Activated naive CD4-positive, alpha-beta T cell treated with anti-CD3 and anti-CD28 coated beads for 36 hours (primary cell): ENCODE measurements around the gene TEX10. TPM values are rescaled to one million over a fixed set of nuclear protein-coding genes. Genes with fewer than 3 reads are reported as not detected.
"Not testable (repeated sequence)": the region's sequence is repeated elsewhere in the genome, so short reads cannot be mapped to it uniquely, and the experiment has no call there.

ENCODE experiments used
- CTCF ChIA-PET: fragments of 350-600 bp; sonication (Branson Sonifier 250); formaldehyde crosslinking; loops from one replicate; lab custom pipeline; 2021; ENCODE audit warnings: antibody characterized with exemption; lab: Charles Lee
- DNase-seq: peaks from one replicate; pipeline ENCODE4 v3.0.0-alpha.2; 2020
- H3K27ac Mint-ChIP-seq: one replicate; pipeline ENCODE4 v1.8.0; 2021; ENCODE audit warnings: mild to moderate bottlenecking, mixed read lengths
- H3K27me3 Mint-ChIP-seq: one replicate; pipeline ENCODE4 v1.8.0; 2021; ENCODE audit warnings: low read depth, mixed read lengths
- H3K36me3 Mint-ChIP-seq: one replicate; pipeline ENCODE4 v1.8.0; 2021; ENCODE audit warnings: low read depth, mixed read lengths
- H3K4me1 Mint-ChIP-seq: one replicate; pipeline ENCODE4 v1.8.0; 2021; ENCODE audit warnings: low read depth, mixed read lengths
- H3K4me3 Mint-ChIP-seq: one replicate; pipeline ENCODE4 v1.8.0; 2021; ENCODE audit warnings: mild to moderate bottlenecking, moderate library complexity, mixed read lengths
- H3K9me3 Mint-ChIP-seq: one replicate; pipeline ENCODE4 v1.8.0; 2021; ENCODE audit warnings: mixed read lengths
- intact Hi-C: fragments of 100-400 bp; cut with micrococcal nuclease; formaldehyde crosslinking; loops from one replicate; pipeline ENCODE4 v1.15.1; 2023
- total RNA-seq, 2 experiments: library from RNA; stranded (reverse); gene quantifications; one replicate each; pipeline ENCODE4 v1.2.3, GENCODE V29; 2021

TEX10 gene
- 10 to 100 TPM; 17.3 to 17.9 TPM for total RNA-seq

- no peaks in the 10 kb centered on the region for H3K27me3 Mint-ChIP-seq
- H3K9me3 Mint-ChIP-seq, result peaks cover 4% of the 10 kb centered on the region
- CTCF ChIA-PET, result no interaction called here
- H3K27ac Mint-ChIP-seq, result peak within 1 kb of the TSS; percentile 74
- intact Hi-C loops, result loop anchor here (1.0 to 10.0 kb wide), 10 partner anchors 58 to 1182 kb away; partner anchors contain the start of genes ALG2, ERP44, INVS and MRPL50
- H3K4me1 Mint-ChIP-seq, result peaks cover 33% of the 10 kb centered on the region
- DNase-seq, result peak; percentile 91
- H3K4me3 Mint-ChIP-seq, result peak within 1 kb of the TSS; percentile 85
- peaks cover 9% of the 10 kb centered on the region for H3K36me3 Mint-ChIP-seq
Observed at GRCh38 chr9:100352727-100353505, at the start of gene TEX10. TSS of gene TEX10 (minus strand) at chr9:100352942. CDS start at chr9:100349363, 3,579 bp downstream.

GRCh38 chr9:100401042-100401441, 48.3 kb upstream of the TEX10 start:
- intact Hi-C loops, result no loop called here

GRCh38 chr9:100397529-100398266, 45.0 kb upstream of the TEX10 start:
- no peak overlapping the region for H3K27ac Mint-ChIP-seq
- H3K27me3 Mint-ChIP-seq, result no peaks in the 10 kb centered on the region
- no peak overlapping the region for H3K4me3 Mint-ChIP-seq
- H3K4me1 Mint-ChIP-seq, result no peaks in the 10 kb centered on the region
- no peaks in the 10 kb centered on the region for H3K9me3 Mint-ChIP-seq
- DNase-seq, result no peak
- CTCF ChIA-PET, result no interaction called here
- H3K36me3 Mint-ChIP-seq, result peaks cover 2% of the 10 kb centered on the region
- intact Hi-C loops, result no loop called here

More at GRCh38 chr9:100401042-100401441, 48.3 kb upstream of the TEX10 start:
- Mint-ChIP-seq H3K27me3 (no peaks in the 10 kb centered on the region), H3K4me1 (no peaks in the 10 kb centered on the region), H3K36me3 (no peaks in the 10 kb centered on the region), H3K27ac (no peak overlapping the region), H3K9me3 (no peaks in the 10 kb centered on the region), H3K4me3 (no peak overlapping the region)
- no peak for DNase-seq
- CTCF ChIA-PET, result no interaction called here

GRCh38 chr9:100396769-100397168, 44.0 kb upstream of the TEX10 start:
- Mint-ChIP-seq H3K27ac (no peak overlapping the region), H3K27me3 (no peaks in the 10 kb centered on the region), H3K4me1 (no peaks in the 10 kb centered on the region), H3K4me3 (no peak overlapping the region), H3K9me3 (no peaks in the 10 kb centered on the region), H3K36me3 (peaks cover 2% of the 10 kb centered on the region)
- no peak for DNase-seq
- CTCF ChIA-PET, result no interaction called here
- intact Hi-C loops, result no loop called here

GRCh38 chr9:100394816-100395215, 42.1 kb upstream of the TEX10 start:
- Mint-ChIP-seq H3K4me1 (no peaks in the 10 kb centered on the region), H3K36me3 (peaks cover 3% of the 10 kb centered on the region), H3K9me3 (no peaks in the 10 kb centered on the region), H3K27ac (no peak overlapping the region), H3K27me3 (no peaks in the 10 kb centered on the region), H3K4me3 (no peak overlapping the region)
- intact Hi-C loops, result no loop called here
- DNase-seq, result no peak
- CTCF ChIA-PET, result no interaction called here

GRCh38 chr9:100394032-100394695, 41.4 kb upstream of the TEX10 start:
- Mint-ChIP-seq H3K27ac (no peak overlapping the region), H3K4me1 (no peaks in the 10 kb centered on the region), H3K27me3 (no peaks in the 10 kb centered on the region), H3K4me3 (no peak overlapping the region), H3K36me3 (peaks cover 3% of the 10 kb centered on the region), H3K9me3 (no peaks in the 10 kb centered on the region)
- CTCF ChIA-PET, result no interaction called here
- intact Hi-C loops, result no loop called here
- DNase-seq, result no peak

- intact Hi-C loops, H3K36me3 Mint-ChIP-seq, H3K27me3 Mint-ChIP-seq, H3K4me3 Mint-ChIP-seq, H3K4me1 Mint-ChIP-seq, H3K9me3 Mint-ChIP-seq, DNase-seq, H3K27ac Mint-ChIP-seq, CTCF ChIA-PET: not testable (repeated sequence)
Observed at GRCh38 chr9:100392989-100393388, 40.2 kb upstream of the TEX10 start.

- intact Hi-C loops, result no loop called here
- H3K27me3 Mint-ChIP-seq, result no peaks in the 10 kb centered on the region
- H3K4me1 Mint-ChIP-seq, result no peaks in the 10 kb centered on the region
- no peak overlapping the region for H3K27ac Mint-ChIP-seq
- peaks cover 3% of the 10 kb centered on the region for H3K9me3 Mint-ChIP-seq
- H3K36me3 Mint-ChIP-seq, result no peaks in the 10 kb centered on the region
- no peak for DNase-seq
- CTCF ChIA-PET, result interaction anchor here (0.7 kb wide), 1 partner anchor 353 kb away, joined by 4 read pairs; no protein-coding TSS in a partner anchor
- H3K4me3 Mint-ChIP-seq, result no peak overlapping the region
Observed at GRCh38 chr9:100379862-100380261, 27.1 kb upstream of the TEX10 start.

- intact Hi-C loops, result no loop called here
- DNase-seq, result no peak
- Mint-ChIP-seq H3K9me3 (no peaks in the 10 kb centered on the region), H3K27me3 (no peaks in the 10 kb centered on the region), H3K4me1 (no peaks in the 10 kb centered on the region), H3K36me3 (no peaks in the 10 kb centered on the region), H3K27ac (no peak overlapping the region), H3K4me3 (no peak overlapping the region)
- CTCF ChIA-PET, result no interaction called here
Observed at GRCh38 chr9:100377015-100377414, 24.3 kb upstream of the TEX10 start.

GRCh38 chr9:100375658-100376057, 22.9 kb upstream of the TEX10 start:
- no peak for DNase-seq
- Mint-ChIP-seq H3K9me3 (no peaks in the 10 kb centered on the region), H3K4me3 (no peak overlapping the region), H3K36me3 (no peaks in the 10 kb centered on the region), H3K4me1 (no peaks in the 10 kb centered on the region), H3K27ac (no peak overlapping the region), H3K27me3 (no peaks in the 10 kb centered on the region)
- intact Hi-C loops, result no loop called here
- CTCF ChIA-PET, result no interaction called here

GRCh38 chr9:100372648-100373047, 19.9 kb upstream of the TEX10 start:
- Mint-ChIP-seq H3K27me3 (no peaks in the 10 kb centered on the region), H3K4me1 (no peaks in the 10 kb centered on the region), H3K27ac (no peak overlapping the region), H3K4me3 (no peak overlapping the region), H3K36me3 (peaks cover 2% of the 10 kb centered on the region), H3K9me3 (no peaks in the 10 kb centered on the region)
- CTCF ChIA-PET, result interaction anchor here (0.6 kb wide), 1 partner anchor 224 kb away, joined by 3 read pairs; no protein-coding TSS in a partner anchor
- intact Hi-C loops, result no loop called here
- no peak for DNase-seq

- H3K27ac Mint-ChIP-seq, result no peak overlapping the region
- CTCF ChIA-PET, result no interaction called here
- peaks cover 2% of the 10 kb centered on the region for H3K36me3 Mint-ChIP-seq
- no peaks in the 10 kb centered on the region for H3K4me1 Mint-ChIP-seq
- no peaks in the 10 kb centered on the region for H3K9me3 Mint-ChIP-seq
- no peak overlapping the region for H3K4me3 Mint-ChIP-seq
- H3K27me3 Mint-ChIP-seq, result no peaks in the 10 kb centered on the region
- no peak for DNase-seq
- intact Hi-C loops, result no loop called here
Observed at GRCh38 chr9:100370064-100370723, 17.5 kb upstream of the TEX10 start.
